ENCODE data around the gene ABCC3.

DNA sequence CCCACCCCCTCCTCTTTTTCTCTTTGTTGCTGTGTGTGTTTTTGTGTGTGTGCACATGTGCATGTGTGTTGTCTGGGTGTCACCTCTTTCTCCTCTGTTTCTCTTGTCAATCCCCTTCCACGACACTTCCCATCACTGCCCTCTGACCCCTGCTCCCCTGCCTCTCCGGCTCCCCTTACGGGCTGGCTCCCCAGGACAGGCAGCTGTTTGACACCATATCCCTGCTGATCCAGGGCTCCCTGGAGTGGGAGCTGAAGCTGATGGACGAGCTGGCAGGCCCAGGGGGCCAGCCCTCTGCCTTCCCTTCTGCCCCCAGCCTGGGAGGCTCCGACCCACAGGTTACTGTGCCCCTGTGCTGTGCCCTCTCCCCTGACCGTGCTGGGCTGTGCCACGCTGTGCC, 15.2 kb upstream of the ABCC3 start:
- no peak for TF ChIP-seq CREB1 (IDR thresholded peaks at IDR 0.05)
- TF ChIP-seq EGR1 (IDR thresholded peaks at IDR 0.05; ENCODE audit: borderline replicate concordance, low read depth, low read length), result no peak
- TF ChIP-seq, protein P1, sequence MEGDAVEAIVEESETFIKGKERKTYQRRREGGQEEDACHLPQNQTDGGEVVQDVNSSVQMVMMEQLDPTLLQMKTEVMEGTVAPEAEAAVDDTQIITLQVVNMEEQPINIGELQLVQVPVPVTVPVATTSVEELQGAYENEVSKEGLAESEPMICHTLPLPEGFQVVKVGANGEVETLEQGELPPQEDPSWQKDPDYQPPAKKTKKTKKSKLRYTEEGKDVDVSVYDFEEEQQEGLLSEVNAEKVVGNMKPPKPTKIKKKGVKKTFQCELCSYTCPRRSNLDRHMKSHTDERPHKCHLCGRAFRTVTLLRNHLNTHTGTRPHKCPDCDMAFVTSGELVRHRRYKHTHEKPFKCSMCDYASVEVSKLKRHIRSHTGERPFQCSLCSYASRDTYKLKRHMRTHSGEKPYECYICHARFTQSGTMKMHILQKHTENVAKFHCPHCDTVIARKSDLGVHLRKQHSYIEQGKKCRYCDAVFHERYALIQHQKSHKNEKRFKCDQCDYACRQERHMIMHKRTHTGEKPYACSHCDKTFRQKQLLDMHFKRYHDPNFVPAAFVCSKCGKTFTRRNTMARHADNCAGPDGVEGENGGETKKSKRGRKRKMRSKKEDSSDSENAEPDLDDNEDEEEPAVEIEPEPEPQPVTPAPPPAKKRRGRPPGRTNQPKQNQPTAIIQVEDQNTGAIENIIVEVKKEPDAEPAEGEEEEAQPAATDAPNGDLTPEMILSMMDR (IDR thresholded peaks at IDR 0.05; ENCODE audit: control extremely low read depth in 1 of 3, insufficient read depth in 1 of 3, low read depth in 1 of 3, low read length in 3 of 3), result no peak
- TF ChIP-seq POLR2A (IDR thresholded peaks at IDR 0.05; ENCODE audit: control extremely low read depth in 1 of 2, low read depth in 2 of 2, low read length in 2 of 2), result no peak
- no peak for TF ChIP-seq BRCA1 (IDR thresholded peaks at IDR 0.05; ENCODE audit: low read depth, low read length)
- no peak for TF ChIP-seq FOSL1 (IDR thresholded peaks at IDR 0.05; ENCODE audit: insufficient read depth, low read depth, low read length)
- no peak for TF ChIP-seq SIX5 (IDR thresholded peaks at IDR 0.05; ENCODE audit: low read depth, low read length)
- no peak for TF ChIP-seq POLR2AphosphoS5 (IDR thresholded peaks at IDR 0.05; ENCODE audit: low read depth, low read length)
- TF ChIP-seq, protein P2, sequence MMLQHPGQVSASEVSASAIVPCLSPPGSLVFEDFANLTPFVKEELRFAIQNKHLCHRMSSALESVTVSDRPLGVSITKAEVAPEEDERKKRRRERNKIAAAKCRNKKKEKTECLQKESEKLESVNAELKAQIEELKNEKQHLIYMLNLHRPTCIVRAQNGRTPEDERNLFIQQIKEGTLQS (IDR thresholded peaks at IDR 0.05; ENCODE audit: insufficient read depth, low read depth, low read length), result no peak

Data from H1 (cell line).